ENCODE measurements around the gene HSPA4L.

DNA sequence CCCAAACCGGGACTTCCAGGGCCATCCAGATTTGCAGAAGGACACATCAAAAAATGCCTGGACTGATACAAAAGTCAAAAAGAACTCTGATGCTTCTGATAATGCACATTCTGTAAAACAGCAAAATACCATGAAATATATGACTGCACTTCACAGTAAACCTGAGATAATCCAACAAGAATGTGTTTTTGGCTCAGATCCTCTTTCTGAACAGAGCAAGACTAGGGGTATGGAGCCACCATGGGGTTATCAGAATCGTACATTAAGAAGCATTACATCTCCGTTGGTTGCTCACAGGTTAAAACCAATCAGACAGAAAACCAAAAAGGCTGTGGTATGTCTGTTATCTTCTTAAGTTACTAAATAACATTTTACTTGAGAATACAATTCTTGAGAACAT is 107.8 kb downstream of the HSPA4L start:
- TF ChIP-seq CTCF (IDR thresholded peaks at IDR 0.05) (no peak), POLR2A (IDR thresholded peaks at IDR 0.05; ENCODE audit: low read depth) (no peak), POLR2AphosphoS5 (IDR thresholded peaks at IDR 0.05) (no peak), EP300 (IDR thresholded peaks at IDR 0.05) (no peak)
